ENCODE results near the gene RTCB. TPM values are rescaled to one million over a fixed set of nuclear protein-coding genes. Genes with fewer than 3 reads are reported as not detected.

The RTCB gene
- total and polyA plus RNA-seq, 2 donors from 2014 or later = 69.7 to 82.4 TPM

DNA sequence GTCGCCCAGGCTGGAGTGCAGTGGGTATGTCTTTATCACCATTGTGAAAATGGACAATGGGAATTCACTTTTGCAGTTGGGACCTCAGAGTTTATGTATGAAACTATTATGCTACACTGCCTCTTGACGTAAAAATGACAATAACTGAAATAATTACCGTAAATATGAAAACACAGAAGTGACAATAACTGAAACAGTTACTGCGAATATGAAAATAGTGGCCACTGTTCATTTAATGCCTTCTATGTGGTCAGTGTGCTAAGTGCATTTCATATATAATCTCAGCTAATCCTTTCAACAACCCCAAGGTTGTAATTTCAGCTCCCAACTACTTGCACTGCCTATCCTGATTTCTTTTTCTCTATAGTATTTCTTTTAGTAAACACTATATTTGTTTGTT, 5.9 kb upstream of the RTCB start:
- intact Hi-C loops (cut with DNase I) = no loop called here
- Histone ChIP-seq H3K4me1 (ENCODE audit: control insufficient read depth in 2 of 3, insufficient read depth in 2 of 3, low read depth in 1 of 3, low read length in 3 of 3) (no peaks in the 10 kb centered on the region), H3K36me3 (ENCODE audit: control insufficient read depth in 2 of 3, insufficient read depth in 3 of 3, low read length in 3 of 3) (no peaks in the 10 kb centered on the region), H3K9ac (ENCODE audit: low read length in 3 of 3) (no peak overlapping the region), H3K27ac (ENCODE audit: low read depth in 2 of 2, low read length in 2 of 2) (no peak overlapping the region), H3K27me3 (ENCODE audit: control insufficient read depth, insufficient read depth, low read length) (no peaks in the 10 kb centered on the region), H3K4me3 (ENCODE audit: low read length in 3 of 3) (no peak overlapping the region), H3K9me3 (ENCODE audit: control insufficient read depth in 2 of 3, insufficient read depth in 1 of 3, low read length in 3 of 3) (no peaks in the 10 kb centered on the region)
- FAIRE-seq (no peak), DNase-seq (no peak)
- no peak for TF ChIP-seq CTCF (IDR thresholded peaks at IDR 0.05; ENCODE audit: borderline replicate concordance, extremely low read depth, insufficient read depth)

DNA sequence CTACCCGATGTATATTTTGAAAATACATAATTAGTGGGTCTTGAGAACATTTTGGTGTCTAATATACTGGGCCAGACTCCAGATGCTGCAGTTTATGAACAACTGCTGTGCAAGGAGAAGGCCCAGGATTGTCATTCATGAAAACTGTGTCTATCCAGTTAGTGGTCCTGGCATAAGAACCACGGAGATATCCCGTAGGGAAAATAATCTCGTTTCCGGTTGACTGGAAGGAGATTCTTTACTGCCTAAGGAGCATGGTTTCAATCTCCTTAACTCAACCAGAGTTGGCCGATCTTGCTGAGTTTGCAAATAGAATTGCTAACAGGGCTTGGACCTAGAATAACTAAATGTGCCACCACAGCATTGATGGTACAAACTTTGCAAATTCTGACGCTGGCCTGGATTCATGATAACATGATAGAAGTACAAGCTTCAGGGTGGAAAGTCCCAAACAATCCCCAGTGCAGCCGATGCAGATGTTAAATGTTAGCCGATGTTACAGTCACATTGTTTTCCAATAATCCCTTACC, 4.6 kb upstream of the RTCB start:
- Histone ChIP-seq H3K36me3 (ENCODE audit: control insufficient read depth in 2 of 3, insufficient read depth in 3 of 3, low read length in 3 of 3) (no peaks in the 10 kb centered on the region), H3K9ac (ENCODE audit: low read length in 3 of 3) (no peak overlapping the region), H3K27me3 (ENCODE audit: control insufficient read depth, insufficient read depth, low read length) (no peaks in the 10 kb centered on the region), H3K27ac (ENCODE audit: low read depth in 2 of 2, low read length in 2 of 2) (no peak overlapping the region), H3K9me3 (ENCODE audit: control insufficient read depth in 2 of 3, insufficient read depth in 1 of 3, low read length in 3 of 3) (no peaks in the 10 kb centered on the region), H3K4me3 (ENCODE audit: low read length in 3 of 3) (no peak overlapping the region), H3K4me1 (ENCODE audit: control insufficient read depth in 2 of 3, insufficient read depth in 2 of 3, low read depth in 1 of 3, low read length in 3 of 3) (peaks cover 0 to 3% (median 0%) of the 10 kb centered on the region in 3 donors)
- FAIRE-seq (no peak), DNase-seq (no peak)
- intact Hi-C loops (cut with DNase I) = no loop called here
- no peak for TF ChIP-seq CTCF (IDR thresholded peaks at IDR 0.05; ENCODE audit: borderline replicate concordance, extremely low read depth, insufficient read depth)

GRCh38 chr22:32414191-32414590, 2.1 kb upstream of the RTCB start:
- no peak for TF ChIP-seq CTCF (IDR thresholded peaks at IDR 0.05; ENCODE audit: borderline replicate concordance, extremely low read depth, insufficient read depth)
- Histone ChIP-seq H3K27ac (ENCODE audit: low read depth in 2 of 2, low read length in 2 of 2) (no peak overlapping the region), H3K9me3 (ENCODE audit: control insufficient read depth in 2 of 3, insufficient read depth in 1 of 3, low read length in 3 of 3) (no peaks in the 10 kb centered on the region), H3K36me3 (ENCODE audit: control insufficient read depth in 2 of 3, insufficient read depth in 3 of 3, low read length in 3 of 3) (no peaks in the 10 kb centered on the region), H3K27me3 (ENCODE audit: control insufficient read depth, insufficient read depth, low read length) (no peaks in the 10 kb centered on the region), H3K9ac (ENCODE audit: low read length in 3 of 3) (no peak overlapping the region), H3K4me3 (ENCODE audit: low read length in 3 of 3) (no peak overlapping the region), H3K4me1 (ENCODE audit: control insufficient read depth in 2 of 3, insufficient read depth in 2 of 3, low read depth in 1 of 3, low read length in 3 of 3) (peaks cover 0 to 11% (median 10%) of the 10 kb centered on the region in 3 donors)
- DNase-seq (no peak), FAIRE-seq (no peak)
- intact Hi-C loops (cut with DNase I) = no loop called here

GRCh38 chr22:32413719-32414118, 1.7 kb upstream of the RTCB start:
- H3K27me3 ChIP-seq (ENCODE audit: control insufficient read depth, insufficient read depth, low read length) = no peaks in the 10 kb centered on the region
- no peaks in the 10 kb centered on the region for H3K9me3 ChIP-seq (ENCODE audit: control insufficient read depth in 2 of 3, insufficient read depth in 1 of 3, low read length in 3 of 3)
- H3K4me1 ChIP-seq (ENCODE audit: control insufficient read depth in 2 of 3, insufficient read depth in 2 of 3, low read depth in 1 of 3, low read length in 3 of 3) = peaks cover 0 to 11% (median 10%) of the 10 kb centered on the region in 3 donors
- no peak overlapping the region for H3K4me3 ChIP-seq (ENCODE audit: low read length in 3 of 3)
- H3K27ac ChIP-seq (ENCODE audit: low read depth in 2 of 2, low read length in 2 of 2) = no peak overlapping the region
- no peak for TF ChIP-seq CTCF (IDR thresholded peaks at IDR 0.05; ENCODE audit: borderline replicate concordance, extremely low read depth, insufficient read depth)
- H3K36me3 ChIP-seq (ENCODE audit: control insufficient read depth in 2 of 3, insufficient read depth in 3 of 3, low read length in 3 of 3) = no peaks in the 10 kb centered on the region
- H3K9ac ChIP-seq (ENCODE audit: low read length in 3 of 3) = no peak overlapping the region
- DNase-seq (peak in 1 of 5 donors; percentile 4), FAIRE-seq (no peak)
- intact Hi-C loops (cut with DNase I) = no loop called here
